ENCODE results near the gene NCAM1. TPM values are rescaled to one million over a fixed set of nuclear protein-coding genes. Genes with fewer than 3 reads are reported as not detected.

NCAM1 gene
- total RNA-seq, 4 donors from 2014 or later, result 1.8 to 42.9 (median 10.5) TPM

- Histone ChIP-seq H3K9me3 (no peaks in the 10 kb centered on the region), H3K27ac (no peak overlapping the region), H3K27me3 (no peaks in the 10 kb centered on the region), H3K4me1 (no peaks in the 10 kb centered on the region), H3K4me3 (no peak overlapping the region), H3K36me3 (no peaks in the 10 kb centered on the region)
- no peak for TF ChIP-seq POLR2A (IDR thresholded peaks at IDR 0.05)
- TF ChIP-seq CTCF (IDR thresholded peaks at IDR 0.05), result no peak
- no peak for DNase-seq
These were observed 317.7 kb downstream of the NCAM1 start for GRCh38 chr11:113278925-113279324.

GRCh38 chr11:113279591-113279990, 318.4 kb downstream of the NCAM1 start:
- no peak overlapping the region for H3K27ac ChIP-seq
- TF ChIP-seq POLR2A (IDR thresholded peaks at IDR 0.05) (no peak), CTCF (IDR thresholded peaks at IDR 0.05) (no peak)
- no peaks in the 10 kb centered on the region for H3K36me3 ChIP-seq
- H3K9me3 ChIP-seq, result no peaks in the 10 kb centered on the region
- no peaks in the 10 kb centered on the region for H3K4me1 ChIP-seq
- H3K27me3 ChIP-seq, result no peaks in the 10 kb centered on the region
- DNase-seq, result no peak
- no peak overlapping the region for H3K4me3 ChIP-seq

GRCh38 chr11:113281052-113281725, 320.0 kb downstream of the NCAM1 start:
- Histone ChIP-seq H3K36me3 (no peaks in the 10 kb centered on the region), H3K27ac (no peak overlapping the region), H3K4me3 (no peak overlapping the region), H3K9me3 (no peaks in the 10 kb centered on the region), H3K4me1 (no peaks in the 10 kb centered on the region), H3K27me3 (no peaks in the 10 kb centered on the region)
- TF ChIP-seq CTCF (IDR thresholded peaks at IDR 0.05) (no peak), POLR2A (IDR thresholded peaks at IDR 0.05) (no peak)
- no peak for DNase-seq

- TF ChIP-seq POLR2A (IDR thresholded peaks at IDR 0.05), result no peak
- TF ChIP-seq CTCF (IDR thresholded peaks at IDR 0.05), result no peak
- Histone ChIP-seq H3K9me3 (no peaks in the 10 kb centered on the region), H3K4me3 (no peak overlapping the region), H3K4me1 (no peaks in the 10 kb centered on the region), H3K36me3 (no peaks in the 10 kb centered on the region), H3K27ac (no peak overlapping the region), H3K27me3 (no peaks in the 10 kb centered on the region)
- no peak for DNase-seq
These were observed 321.7 kb downstream of the NCAM1 start for GRCh38 chr11:113282898-113283437.

- no peak for DNase-seq
- no peaks in the 10 kb centered on the region for H3K4me1 ChIP-seq
- no peak for TF ChIP-seq CTCF (IDR thresholded peaks at IDR 0.05)
- no peak for TF ChIP-seq POLR2A (IDR thresholded peaks at IDR 0.05)
- no peaks in the 10 kb centered on the region for H3K9me3 ChIP-seq
- H3K36me3 ChIP-seq, result no peaks in the 10 kb centered on the region
- H3K4me3 ChIP-seq, result no peak overlapping the region
- no peak overlapping the region for H3K27ac ChIP-seq
- H3K27me3 ChIP-seq, result no peaks in the 10 kb centered on the region
These were observed 322.7 kb downstream of the NCAM1 start for GRCh38 chr11:113283881-113284280.

All from Peyer's patch (tissue), 4 donors.